A673 (cell line): ENCODE measurements around the gene EIF5A. TPM values are rescaled to one million over a fixed set of nuclear protein-coding genes. Genes with fewer than 3 reads are reported as not detected.
"Not testable (repeated sequence)": the region's sequence is repeated elsewhere in the genome, so short reads cannot be mapped to it uniquely, and the experiment has no call there.

Experiments
- BruUV-seq: library from RNA; stranded (reverse); fragments of 400-500 nt; replicated peaks from 2 replicates; lab custom pipeline; 2021; lab: Mats Ljungman, UMichigan
- CTCF ChIA-PET: fragments of 300-600 bp; sonication (Branson Sonifier 250); formaldehyde crosslinking; loops from one replicate; lab custom pipeline; 2022; ENCODE audit warnings: antibody characterized with exemption; lab: Charles Lee
- POLR2A ChIA-PET: fragments of 300-600 bp; sonication (Branson Sonifier 250); formaldehyde crosslinking; loops from one replicate; lab custom pipeline; 2022; ENCODE audit warnings: antibody characterized with exemption; ENCODE audit not compliant: low non-redundant PET; lab: Charles Lee
- DNase-seq: peaks from one replicate; pipeline ENCODE4 v3.0.0-alpha.2; 2015; ENCODE audit warnings: low spot score
- H3K27ac ChIP-seq: fragments of 200-600 bp; sonication (generic); 2 replicates; pipeline ENCODE4 v1.5.1; 2016; ENCODE audit warnings: mixed run types, low read depth, mild to moderate bottlenecking, mixed read lengths, antibody characterized with exemption, low read length; ENCODE audit not compliant: poor library complexity, severe bottlenecking
- H3K27me3 ChIP-seq: fragments of 200-600 bp; sonication (generic); replicated peaks from 2 replicates; pipeline ENCODE4 v1.6.1; 2017; ENCODE audit warnings: mixed run types, low read depth, mild to moderate bottlenecking, mixed read lengths, antibody characterized with exemption, low read length; ENCODE audit not compliant: insufficient read depth, poor library complexity
- H3K36me3 ChIP-seq: fragments of 200-600 bp; sonication (generic); 2 replicates; pipeline ENCODE4 v1.6.1; 2016; ENCODE audit warnings: mixed run types, mild to moderate bottlenecking, mixed read lengths, antibody characterized with exemption, low read length; ENCODE audit not compliant: insufficient read depth, poor library complexity, severe bottlenecking
- H3K4me1 ChIP-seq: fragments of 200-600 bp; sonication (generic); 2 replicates; pipeline ENCODE4 v1.6.1; 2017; ENCODE audit warnings: mixed run types, mild to moderate bottlenecking, mixed read lengths, antibody characterized with exemption, low read length; ENCODE audit not compliant: insufficient read depth, poor library complexity, severe bottlenecking
- H3K4me3 ChIP-seq: fragments of 200-600 bp; sonication (generic); 2 replicates; pipeline ENCODE4 v1.5.1; 2016; ENCODE audit warnings: low read depth, mixed run types, mild to moderate bottlenecking, mixed read lengths, low read length; ENCODE audit not compliant: poor library complexity, severe bottlenecking
- H3K9me3 ChIP-seq: fragments of 200-600 bp; sonication (generic); 2 replicates; pipeline ENCODE4 v1.6.1; 2016; ENCODE audit warnings: mixed run types, low read depth, mild to moderate bottlenecking, mixed read lengths, antibody characterized with exemption, low read length; ENCODE audit not compliant: poor library complexity, severe bottlenecking
- EZH2 ChIP-seq: fragments of 200-600 bp; sonication (generic); IDR thresholded peaks from 2 replicates; pipeline ENCODE4 v1.6.1; 2017; ENCODE audit warnings: borderline replicate concordance, low read depth, mild to moderate bottlenecking, mixed read lengths, antibody characterized with exemption, low read length; ENCODE audit not compliant: poor library complexity, severe bottlenecking
- intact Hi-C: fragments of 100-400 bp; cut with micrococcal nuclease; formaldehyde crosslinking; loops from one replicate; pipeline ENCODE4 v1.10.0; 2022; ENCODE audit not compliant: unreplicated experiment
- total RNA-seq: library from RNA; stranded (reverse); gene quantifications from 2 replicates; pipeline ENCODE4 v1.2.3, GENCODE V29; 2021
- TF ChIP-seq, protein P1 (sequence below): fragments of 300-800, 200-600 bp; sonication (generic); conservative IDR thresholded peaks from 2 replicates; pipeline ENCODE4 v1.5.1; 2017; ENCODE audit warnings: low read depth, mild to moderate bottlenecking, antibody characterized with exemption, low read length, moderate library complexity, mixed read lengths

Gene EIF5A
- total RNA-seq, 1 experiment from 2014 or later: 1,128 TPM

DNA sequence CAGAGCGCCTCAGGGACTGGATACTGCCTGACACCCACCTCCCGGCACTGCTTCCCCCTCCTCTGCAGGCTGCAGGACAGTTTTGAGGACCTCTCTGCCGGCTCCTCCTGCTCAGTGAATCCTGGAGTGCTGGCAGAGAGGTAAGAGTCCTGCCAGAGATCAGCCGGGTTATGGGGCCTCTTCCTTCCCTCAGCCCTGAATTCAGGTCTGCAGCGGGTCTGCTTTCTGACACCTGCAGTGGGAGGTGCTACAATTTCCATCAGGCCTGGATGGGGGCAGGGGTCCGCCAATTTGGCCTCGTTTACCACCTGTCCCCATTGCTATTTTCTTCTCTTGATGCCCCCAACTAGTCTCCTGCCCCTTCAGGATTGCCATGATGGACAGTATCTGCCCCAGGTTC is 24.7 kb downstream of the EIF5A start:
- no TSS peak for BruUV-seq
- Histone ChIP-seq H3K4me1 (peaks cover 19% of the 10 kb centered on the region), H3K9me3 (no peaks in the 10 kb centered on the region), H3K4me3 (no peak overlapping the region), H3K27me3 (no peaks in the 10 kb centered on the region), H3K27ac (no peak overlapping the region), H3K36me3 (no peaks in the 10 kb centered on the region)
- TF ChIP-seq, protein P1, sequence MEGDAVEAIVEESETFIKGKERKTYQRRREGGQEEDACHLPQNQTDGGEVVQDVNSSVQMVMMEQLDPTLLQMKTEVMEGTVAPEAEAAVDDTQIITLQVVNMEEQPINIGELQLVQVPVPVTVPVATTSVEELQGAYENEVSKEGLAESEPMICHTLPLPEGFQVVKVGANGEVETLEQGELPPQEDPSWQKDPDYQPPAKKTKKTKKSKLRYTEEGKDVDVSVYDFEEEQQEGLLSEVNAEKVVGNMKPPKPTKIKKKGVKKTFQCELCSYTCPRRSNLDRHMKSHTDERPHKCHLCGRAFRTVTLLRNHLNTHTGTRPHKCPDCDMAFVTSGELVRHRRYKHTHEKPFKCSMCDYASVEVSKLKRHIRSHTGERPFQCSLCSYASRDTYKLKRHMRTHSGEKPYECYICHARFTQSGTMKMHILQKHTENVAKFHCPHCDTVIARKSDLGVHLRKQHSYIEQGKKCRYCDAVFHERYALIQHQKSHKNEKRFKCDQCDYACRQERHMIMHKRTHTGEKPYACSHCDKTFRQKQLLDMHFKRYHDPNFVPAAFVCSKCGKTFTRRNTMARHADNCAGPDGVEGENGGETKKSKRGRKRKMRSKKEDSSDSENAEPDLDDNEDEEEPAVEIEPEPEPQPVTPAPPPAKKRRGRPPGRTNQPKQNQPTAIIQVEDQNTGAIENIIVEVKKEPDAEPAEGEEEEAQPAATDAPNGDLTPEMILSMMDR: no peak
- TF ChIP-seq EZH2: no peak
- intact Hi-C loops: no loop called here
- no peak for DNase-seq
- POLR2A ChIA-PET: no interaction called here
- CTCF ChIA-PET: no interaction called here

DNA sequence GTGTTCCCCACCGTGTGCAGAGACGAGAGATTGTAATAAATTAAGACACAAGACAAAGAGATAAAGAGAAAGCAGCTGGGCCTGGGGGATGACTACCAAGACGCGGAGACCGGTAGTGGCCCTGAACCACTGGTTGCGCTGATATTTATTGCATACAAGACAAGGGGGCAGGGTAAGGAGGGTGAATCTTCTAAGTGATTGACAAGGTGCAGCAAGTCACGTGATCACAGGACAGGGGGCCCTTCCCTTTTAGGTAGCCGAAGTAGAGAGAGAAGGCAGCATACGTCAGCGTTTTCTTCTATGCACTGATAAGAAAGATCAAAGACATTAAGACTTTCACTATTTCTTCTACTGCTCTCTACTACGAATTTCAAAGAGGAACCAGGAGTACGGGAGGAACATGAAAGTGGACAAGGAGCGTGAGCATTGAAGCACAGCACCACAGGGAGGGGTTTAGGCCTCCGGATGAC is 25.2 kb downstream of the EIF5A start:
- not testable (repeated sequence) for BruUV-seq

GRCh38 chr17:7334938-7335538 is 27.6 kb downstream of the EIF5A start:
- Histone ChIP-seq H3K36me3 (no peaks in the 10 kb centered on the region), H3K27ac (no peak overlapping the region), H3K4me1 (peaks cover 6% of the 10 kb centered on the region), H3K27me3 (no peaks in the 10 kb centered on the region), H3K9me3 (no peaks in the 10 kb centered on the region), H3K4me3 (no peak overlapping the region)
- ChIA-PET POLR2A (interaction anchor here (0.6 kb wide), 1 partner anchor 61 kb away, joined by 4 read pairs; no protein-coding TSS in a partner anchor), CTCF (no interaction called here)
- intact Hi-C loops: no loop called here
- DNase-seq: no peak
- TF ChIP-seq, protein P1: no peak
- TF ChIP-seq EZH2: no peak
- no TSS peak for BruUV-seq

More for the DNA sequence above, 25.2 kb downstream of the EIF5A start:
- intact Hi-C loops, CTCF ChIA-PET, H3K27ac ChIP-seq, H3K4me3 ChIP-seq, DNase-seq, H3K27me3 ChIP-seq, POLR2A ChIA-PET, H3K9me3 ChIP-seq, H3K36me3 ChIP-seq: not testable (repeated sequence)
- peaks cover 15% of the 10 kb centered on the region for H3K4me1 ChIP-seq

DNA sequence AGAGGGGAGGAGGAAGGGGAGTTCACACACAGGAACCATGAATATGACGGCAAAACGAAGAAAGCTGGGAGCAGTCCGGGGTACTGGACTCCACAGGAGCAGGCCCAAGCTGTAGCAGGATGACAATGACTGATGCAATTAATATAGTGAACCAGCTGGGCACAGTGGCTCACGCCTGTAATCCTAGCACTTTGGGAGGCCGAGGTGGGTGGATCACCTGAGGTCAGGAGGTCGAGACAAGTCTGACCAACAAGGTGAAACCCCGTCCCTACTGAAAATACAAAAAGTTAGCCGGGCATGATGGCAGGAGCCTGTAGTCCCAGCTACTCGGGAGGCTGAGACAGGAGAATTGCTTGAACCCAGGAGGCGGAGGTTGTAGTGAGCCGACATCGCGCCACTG is 28.3 kb downstream of the EIF5A start:
- CTCF ChIA-PET: not testable (repeated sequence)

More for the DNA sequence above, 28.3 kb downstream of the EIF5A start:
- BruUV-seq, intact Hi-C loops, H3K27ac ChIP-seq, H3K27me3 ChIP-seq, H3K36me3 ChIP-seq, DNase-seq, H3K4me1 ChIP-seq, H3K9me3 ChIP-seq, H3K4me3 ChIP-seq: not testable (repeated sequence)
- POLR2A ChIA-PET: interaction anchor here (0.6 kb wide), 1 partner anchor 60 kb away, joined by 4 read pairs; no protein-coding TSS in a partner anchor
